CD8-positive, alpha-beta memory T cell (primary cell): ENCODE data around the gene TP63. TPM values are rescaled to one million over a fixed set of nuclear protein-coding genes. Genes with fewer than 3 reads are reported as not detected.
"Not testable (repeated sequence)": the region's sequence is repeated elsewhere in the genome, so short reads cannot be mapped to it uniquely, and the experiment has no call there.

Source experiments
- CTCF ChIA-PET: fragments of 350-600 bp; sonication (Branson Sonifier 250); formaldehyde crosslinking; loops from one replicate; lab custom pipeline; 2021; ENCODE audit warnings: antibody characterized with exemption; lab: Charles Lee
- POLR2A ChIA-PET: fragments of 350-600 bp; sonication (Branson Sonifier 250); formaldehyde crosslinking; loops from one replicate; lab custom pipeline; 2021; ENCODE audit warnings: antibody characterized with exemption; lab: Charles Lee
- DNase-seq, 5 donors: peaks; one replicate each; pipeline versions ENCODE4 v3.0.0 to v3.0.0-alpha.2; 2020 to 2022; ENCODE audit warnings: mixed read lengths in 1 of 5
- H3K27ac ChIP-seq: one replicate; pipeline ENCODE4 v1.7.0; 2013; ENCODE audit warnings: low read depth, mild to moderate bottlenecking, low read length, moderate library complexity
- H3K27me3 ChIP-seq: 2 replicates; pipeline ENCODE4 v1.7.0; 2013; ENCODE audit warnings: low read length, mild to moderate bottlenecking; ENCODE audit not compliant: insufficient read depth, poor library complexity, severe bottlenecking
- H3K36me3 ChIP-seq: 2 replicates; pipeline ENCODE4 v1.7.0; 2013; ENCODE audit warnings: mild to moderate bottlenecking, low read length, moderate library complexity; ENCODE audit not compliant: insufficient read depth
- H3K4me1 ChIP-seq: 2 replicates; pipeline ENCODE4 v1.7.0; 2013; ENCODE audit warnings: mild to moderate bottlenecking, low read length, moderate library complexity; ENCODE audit not compliant: insufficient read depth
- H3K4me3 ChIP-seq: 2 replicates; pipeline ENCODE4 v1.7.0; 2013; ENCODE audit warnings: mild to moderate bottlenecking, low read length
- H3K9me3 ChIP-seq: 2 replicates; pipeline ENCODE4 v1.7.0; 2013; ENCODE audit warnings: mild to moderate bottlenecking, low read length
- H3K27ac Mint-ChIP-seq, 8 donors: one replicate each; pipeline ENCODE4 v1.8.0; 2020 to 2021; ENCODE audit warnings: mixed read lengths in 8 of 8, mild to moderate bottlenecking in 6 of 8, inconsistent platforms in 3 of 8, moderate library complexity in 3 of 8
- H3K27me3 Mint-ChIP-seq, 2 donors: one replicate each; pipeline ENCODE4 v1.8.0; 2020 to 2021; ENCODE audit warnings: mixed read lengths in 2 of 2, mild to moderate bottlenecking in 1 of 2, moderate library complexity in 1 of 2
- H3K36me3 Mint-ChIP-seq, 3 donors: one replicate each; pipeline ENCODE4 v1.8.0; 2020 to 2021; ENCODE audit warnings: mixed read lengths in 3 of 3, inconsistent platforms in 1 of 3, mild to moderate bottlenecking in 1 of 3
- H3K4me1 Mint-ChIP-seq, 3 donors: one replicate each; pipeline ENCODE4 v1.8.0; 2020 to 2021; ENCODE audit warnings: mixed read lengths in 3 of 3, inconsistent platforms in 1 of 3, mild to moderate bottlenecking in 1 of 3
- H3K4me3 Mint-ChIP-seq, 7 donors: one replicate each; pipeline ENCODE4 v1.8.0; 2020 to 2021; ENCODE audit warnings: mixed read lengths in 7 of 7, mild to moderate bottlenecking in 6 of 7, moderate library complexity in 4 of 7, inconsistent platforms in 2 of 7
- H3K9me3 Mint-ChIP-seq, 5 donors: one replicate each; pipeline ENCODE4 v1.8.0; 2020 to 2022; ENCODE audit warnings: mixed read lengths in 5 of 5, mild to moderate bottlenecking in 3 of 5, moderate library complexity in 2 of 5, inconsistent platforms in 1 of 5
- polyA plus RNA-seq: library from polyadenylated mRNA; unstranded; fragments of 300-500 nt; fragmentation: Illumina TruSeq; gene quantifications from one replicate; pipeline ENCODE4 v1.2.3, GENCODE V29; 2021
- total RNA-seq, 2 experiments: library from RNA; stranded (reverse); gene quantifications; one replicate each; pipeline ENCODE4 v1.2.3, GENCODE V29; 2021

TP63 gene
- total and polyA plus RNA-seq, 3 experiments from 2014 or later: 0.13 to 0.82 (median 0.31) TPM

GRCh38 chr3:189612641-189613040 lies 18.5 kb upstream of the TP63 start:
- H3K9me3 ChIP-seq, H3K4me1 ChIP-seq, H3K27me3 ChIP-seq, H3K27ac Mint-ChIP-seq, H3K4me3 ChIP-seq, POLR2A ChIA-PET, H3K27me3 Mint-ChIP-seq, H3K36me3 ChIP-seq, CTCF ChIA-PET, DNase-seq, H3K4me1 Mint-ChIP-seq, H3K36me3 Mint-ChIP-seq, H3K27ac ChIP-seq, H3K4me3 Mint-ChIP-seq, H3K9me3 Mint-ChIP-seq: not testable (repeated sequence)

- ChIA-PET CTCF (no interaction called here), POLR2A (no interaction called here)
- Mint-ChIP-seq H3K27me3 (peaks cover 0 to 5% of the 10 kb centered on the region in 2 donors), H3K4me3 (no peak overlapping the region), H3K36me3 (no peaks in the 10 kb centered on the region), H3K9me3 (peaks cover 0 to 4% (median 2%) of the 10 kb centered on the region in 5 donors), H3K4me1 (no peaks in the 10 kb centered on the region), H3K27ac (peak overlapping the region in 1 of 8 donors; percentile 38)
- H3K27me3 ChIP-seq: no peaks in the 10 kb centered on the region
- no peaks in the 10 kb centered on the region for H3K9me3 ChIP-seq
- DNase-seq: no peak
- H3K4me3 ChIP-seq: no peak overlapping the region
- H3K4me1 ChIP-seq: no peaks in the 10 kb centered on the region
- H3K36me3 ChIP-seq: no peaks in the 10 kb centered on the region
- H3K27ac ChIP-seq: no peak overlapping the region
Measured at GRCh38 chr3:189613122-189613521, 18.1 kb upstream of the TP63 start.

GRCh38 chr3:189621948-189622603 lies 9.1 kb upstream of the TP63 start:
- no peak for DNase-seq
- no peak overlapping the region for H3K4me3 Mint-ChIP-seq
- H3K36me3 Mint-ChIP-seq: peaks cover 0 to 3% (median 2%) of the 10 kb centered on the region in 3 donors
- H3K4me1 ChIP-seq: no peaks in the 10 kb centered on the region
- ChIA-PET POLR2A (no interaction called here), CTCF (no interaction called here)
- peak overlapping the region in 1 of 8 donors; percentile 7 for H3K27ac Mint-ChIP-seq
- H3K27ac ChIP-seq: no peak overlapping the region
- H3K4me1 Mint-ChIP-seq: peaks cover 3 to 7% (median 5%) of the 10 kb centered on the region in 3 donors
- no peaks in the 10 kb centered on the region for H3K27me3 ChIP-seq
- H3K9me3 Mint-ChIP-seq: no peaks in the 10 kb centered on the region
- no peaks in the 10 kb centered on the region for H3K27me3 Mint-ChIP-seq
- no peak overlapping the region for H3K4me3 ChIP-seq
- H3K9me3 ChIP-seq: no peaks in the 10 kb centered on the region
- no peaks in the 10 kb centered on the region for H3K36me3 ChIP-seq

GRCh38 chr3:189622629-189623028 lies 8.6 kb upstream of the TP63 start:
- CTCF ChIA-PET: no interaction called here

GRCh38 chr3:189624130-189624529 lies 7.1 kb upstream of the TP63 start:
- H3K4me1 Mint-ChIP-seq: peaks cover 3 to 7% (median 5%) of the 10 kb centered on the region in 3 donors
- H3K27me3 Mint-ChIP-seq: no peaks in the 10 kb centered on the region
- H3K36me3 Mint-ChIP-seq: peaks cover 0 to 3% (median 2%) of the 10 kb centered on the region in 3 donors
- Histone ChIP-seq H3K4me3 (no peak overlapping the region), H3K27ac (no peak overlapping the region), H3K36me3 (no peaks in the 10 kb centered on the region), H3K9me3 (no peaks in the 10 kb centered on the region), H3K27me3 (no peaks in the 10 kb centered on the region), H3K4me1 (no peaks in the 10 kb centered on the region)
- H3K9me3 Mint-ChIP-seq: no peaks in the 10 kb centered on the region
- no peak overlapping the region for H3K27ac Mint-ChIP-seq
- no peak overlapping the region for H3K4me3 Mint-ChIP-seq
- POLR2A ChIA-PET: no interaction called here
- CTCF ChIA-PET: no interaction called here
- no peak for DNase-seq

More at GRCh38 chr3:189622629-189623028, 8.6 kb upstream of the TP63 start:
- Histone ChIP-seq H3K4me3 (no peak overlapping the region), H3K27me3 (no peaks in the 10 kb centered on the region), H3K9me3 (no peaks in the 10 kb centered on the region), H3K36me3 (no peaks in the 10 kb centered on the region), H3K27ac (no peak overlapping the region), H3K4me1 (no peaks in the 10 kb centered on the region)
- Mint-ChIP-seq H3K36me3 (peaks cover 0 to 3% (median 2%) of the 10 kb centered on the region in 3 donors), H3K27ac (no peak overlapping the region), H3K4me3 (no peak overlapping the region), H3K9me3 (no peaks in the 10 kb centered on the region), H3K4me1 (peaks cover 3 to 7% (median 5%) of the 10 kb centered on the region in 3 donors), H3K27me3 (no peaks in the 10 kb centered on the region)
- POLR2A ChIA-PET: no interaction called here
- DNase-seq: no peak

GRCh38 chr3:189625071-189625470 lies 6.1 kb upstream of the TP63 start:
- Mint-ChIP-seq H3K36me3 (no peaks in the 10 kb centered on the region), H3K27ac (no peak overlapping the region), H3K9me3 (no peaks in the 10 kb centered on the region), H3K4me3 (no peak overlapping the region), H3K27me3 (no peaks in the 10 kb centered on the region), H3K4me1 (peaks cover 5 to 9% (median 8%) of the 10 kb centered on the region in 3 donors)
- Histone ChIP-seq H3K4me1 (peaks cover 5% of the 10 kb centered on the region), H3K4me3 (no peak overlapping the region), H3K36me3 (no peaks in the 10 kb centered on the region), H3K27ac (no peak overlapping the region), H3K9me3 (no peaks in the 10 kb centered on the region), H3K27me3 (no peaks in the 10 kb centered on the region)
- ChIA-PET POLR2A (no interaction called here), CTCF (no interaction called here)
- no peak for DNase-seq

GRCh38 chr3:189625572-189625971 lies 5.6 kb upstream of the TP63 start:
- no peaks in the 10 kb centered on the region for H3K9me3 Mint-ChIP-seq

GRCh38 chr3:189626286-189626685 lies 4.9 kb upstream of the TP63 start:
- no peak for DNase-seq
- Histone ChIP-seq H3K27ac (no peak overlapping the region), H3K4me1 (peaks cover 7% of the 10 kb centered on the region), H3K36me3 (no peaks in the 10 kb centered on the region), H3K4me3 (no peak overlapping the region), H3K9me3 (no peaks in the 10 kb centered on the region), H3K27me3 (no peaks in the 10 kb centered on the region)
- no peaks in the 10 kb centered on the region for H3K36me3 Mint-ChIP-seq
- no peaks in the 10 kb centered on the region for H3K9me3 Mint-ChIP-seq
- no peak overlapping the region for H3K27ac Mint-ChIP-seq
- peaks cover 13 to 21% (median 19%) of the 10 kb centered on the region in 3 donors for H3K4me1 Mint-ChIP-seq
- no peaks in the 10 kb centered on the region for H3K27me3 Mint-ChIP-seq
- POLR2A ChIA-PET: interaction anchor here (0.5 kb wide), 1 partner anchor 331 kb away, joined by 4 read pairs; no protein-coding TSS in a partner anchor
- H3K4me3 Mint-ChIP-seq: no peak overlapping the region
- CTCF ChIA-PET: interaction anchor here (1.5 kb wide), 1 partner anchor 335 kb away, joined by 3 read pairs; no protein-coding TSS in a partner anchor

More at GRCh38 chr3:189625572-189625971, 5.6 kb upstream of the TP63 start:
- H3K36me3 ChIP-seq: no peaks in the 10 kb centered on the region
- DNase-seq: no peak
- peaks cover 7% of the 10 kb centered on the region for H3K4me1 ChIP-seq
- H3K36me3 Mint-ChIP-seq: no peaks in the 10 kb centered on the region
- ChIA-PET CTCF (no interaction called here), POLR2A (no interaction called here)
- no peak overlapping the region for H3K27ac ChIP-seq
- no peak overlapping the region for H3K4me3 ChIP-seq
- H3K27me3 ChIP-seq: no peaks in the 10 kb centered on the region
- no peak overlapping the region for H3K4me3 Mint-ChIP-seq
- H3K27me3 Mint-ChIP-seq: no peaks in the 10 kb centered on the region
- H3K27ac Mint-ChIP-seq: no peak overlapping the region
- no peaks in the 10 kb centered on the region for H3K9me3 ChIP-seq
- H3K4me1 Mint-ChIP-seq: peaks cover 9 to 14% (median 13%) of the 10 kb centered on the region in 3 donors
